Ovary (tissue), 3 donors: ENCODE data around the gene RBPJL.

Experiments used
- POLR2A ChIP-seq: fragments of 450-650 bp; IDR thresholded peaks from one replicate; pipeline ENCODE4 v1.6.1; 2017; ENCODE audit warnings: antibody characterized with exemption, mild to moderate bottlenecking, moderate library complexity
- TF ChIP-seq, protein P1 (sequence below), 3 donors: fragments of 450-650 bp in 2 of 3; fragments of 200-600 bp in 1 of 3; IDR thresholded peaks; one replicate each; pipeline versions ENCODE4 v1.5.1 to v1.8.0; 2016 to 2022; ENCODE audit warnings: antibody characterized with exemption in 3 of 3, mild to moderate bottlenecking in 1 of 3
- donor health status: DM: no; HTN: no; CAD: no.

GRCh38 chr20:45318386-45318939, 11.8 kb downstream of the RBPJL start:
- TF ChIP-seq, protein P1, sequence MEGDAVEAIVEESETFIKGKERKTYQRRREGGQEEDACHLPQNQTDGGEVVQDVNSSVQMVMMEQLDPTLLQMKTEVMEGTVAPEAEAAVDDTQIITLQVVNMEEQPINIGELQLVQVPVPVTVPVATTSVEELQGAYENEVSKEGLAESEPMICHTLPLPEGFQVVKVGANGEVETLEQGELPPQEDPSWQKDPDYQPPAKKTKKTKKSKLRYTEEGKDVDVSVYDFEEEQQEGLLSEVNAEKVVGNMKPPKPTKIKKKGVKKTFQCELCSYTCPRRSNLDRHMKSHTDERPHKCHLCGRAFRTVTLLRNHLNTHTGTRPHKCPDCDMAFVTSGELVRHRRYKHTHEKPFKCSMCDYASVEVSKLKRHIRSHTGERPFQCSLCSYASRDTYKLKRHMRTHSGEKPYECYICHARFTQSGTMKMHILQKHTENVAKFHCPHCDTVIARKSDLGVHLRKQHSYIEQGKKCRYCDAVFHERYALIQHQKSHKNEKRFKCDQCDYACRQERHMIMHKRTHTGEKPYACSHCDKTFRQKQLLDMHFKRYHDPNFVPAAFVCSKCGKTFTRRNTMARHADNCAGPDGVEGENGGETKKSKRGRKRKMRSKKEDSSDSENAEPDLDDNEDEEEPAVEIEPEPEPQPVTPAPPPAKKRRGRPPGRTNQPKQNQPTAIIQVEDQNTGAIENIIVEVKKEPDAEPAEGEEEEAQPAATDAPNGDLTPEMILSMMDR (IDR thresholded peaks at IDR 0.05) = no peak
- TF ChIP-seq POLR2A = no peak
